GM12865 (cell line): ENCODE results near the gene BASP1.

Experiments
- DNase-seq: peaks from one replicate; pipeline ENCODE4 v3.0.0; 2010; ENCODE audit warnings: low read depth
- H3K4me3 ChIP-seq: 2 replicates; pipeline ENCODE4 v1.5.1; 2011; ENCODE audit warnings: mild to moderate bottlenecking, low read depth, low read length, control low read depth
- CTCF ChIP-seq: IDR thresholded peaks from 2 replicates; pipeline ENCODE4 v1.5.1; 2011; ENCODE audit warnings: low read length, control low read depth, low read depth, inconsistent platforms; ENCODE audit not compliant: insufficient read depth; ENCODE audit errors: missing control alignments

The BASP1 gene

GRCh38 chr5:17235731-17236330, 18.4 kb downstream of the BASP1 start:
- DNase-seq, result no peak
- no peak overlapping the region for H3K4me3 ChIP-seq
- TF ChIP-seq CTCF, result no peak

GRCh38 chr5:17238521-17239041, 21.1 kb downstream of the BASP1 start:
- H3K4me3 ChIP-seq, result no peak overlapping the region
- no peak for DNase-seq
- TF ChIP-seq CTCF, result no peak

GRCh38 chr5:17239953-17240352, 22.5 kb downstream of the BASP1 start:
- H3K4me3 ChIP-seq, result no peak overlapping the region
- TF ChIP-seq CTCF, result no peak
- DNase-seq, result no peak

- TF ChIP-seq CTCF, result no peak
- DNase-seq, result no peak
- no peak overlapping the region for H3K4me3 ChIP-seq
Observed at GRCh38 chr5:17240487-17240886, 23.1 kb downstream of the BASP1 start.

- no peak overlapping the region; the same call in 1 of the 2 replicates for H3K4me3 ChIP-seq
- peak; percentile 14 for DNase-seq
- no peak for TF ChIP-seq CTCF
Observed at GRCh38 chr5:17241635-17242034, 24.2 kb downstream of the BASP1 start.

- DNase-seq, result peak; percentile 35
- no peak for TF ChIP-seq CTCF
- H3K4me3 ChIP-seq, result no peak overlapping the region
Observed at GRCh38 chr5:17243287-17244063, 26.0 kb downstream of the BASP1 start.
